GM21390 (cell line): ENCODE results near the gene ARAF.

Experiments used
- ATAC-seq: cut with Tn5 transposase; IDR thresholded peaks from one replicate; pipeline ENCODE4 v1.9.1; 2021; ENCODE audit not compliant: unreplicated experiment

The ARAF gene

DNA sequence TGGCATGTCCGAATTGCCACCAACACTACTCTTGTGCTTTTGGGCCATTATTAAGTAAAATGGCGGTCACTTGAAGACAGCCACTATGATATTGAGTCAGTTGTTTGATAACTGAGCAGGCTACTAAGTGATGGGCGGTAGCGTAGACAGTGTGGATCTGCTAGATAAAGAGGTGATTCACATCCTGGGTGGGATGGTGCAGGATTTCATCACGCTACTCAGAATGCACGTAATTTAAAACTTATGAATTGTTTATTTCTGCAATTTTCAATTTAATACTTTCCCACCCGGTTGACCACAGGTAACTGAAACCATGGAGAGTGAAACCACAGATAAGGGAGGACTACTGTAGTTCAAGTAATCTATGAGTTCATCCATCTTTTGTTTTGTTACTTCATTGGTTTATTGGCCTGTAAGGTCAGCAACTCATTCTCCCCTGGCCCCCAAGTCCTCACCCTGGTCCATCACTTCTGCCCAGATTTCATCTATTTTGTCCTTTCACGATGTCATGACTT is 2.9 kb downstream of the ARAF start:
- no peak for ATAC-seq

DNA sequence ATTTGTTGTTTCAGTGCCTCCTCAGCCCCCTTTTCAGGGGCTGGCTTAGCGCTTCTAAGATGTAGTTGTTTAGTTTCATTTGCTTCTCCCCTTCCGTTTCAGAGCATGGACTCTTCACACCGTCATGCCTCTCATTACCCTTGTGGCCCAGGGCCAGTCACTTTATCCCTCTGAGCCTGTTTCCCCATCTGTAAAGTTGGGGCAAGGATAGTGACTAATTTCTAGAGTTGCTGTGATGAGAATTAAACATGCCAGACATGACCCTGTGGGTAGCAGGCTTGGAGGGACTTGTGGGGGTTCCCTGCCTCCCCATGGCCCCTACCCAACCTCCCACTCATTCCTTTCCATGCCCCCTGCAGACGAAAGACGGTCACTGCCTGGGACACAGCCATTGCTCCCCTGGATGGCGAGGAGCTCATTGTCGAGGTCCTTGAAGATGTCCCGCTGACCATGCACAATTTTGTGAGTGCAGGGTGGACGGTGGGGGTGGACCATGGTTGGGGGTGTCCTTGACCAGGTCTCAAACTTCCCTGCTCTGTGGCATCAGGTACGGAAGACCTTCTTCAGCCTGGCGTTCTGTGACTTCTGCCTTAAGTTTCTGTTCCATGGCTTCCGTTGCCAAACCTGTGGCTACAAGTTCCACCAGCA is 3.6 kb downstream of the ARAF start:
- no peak for ATAC-seq

DNA sequence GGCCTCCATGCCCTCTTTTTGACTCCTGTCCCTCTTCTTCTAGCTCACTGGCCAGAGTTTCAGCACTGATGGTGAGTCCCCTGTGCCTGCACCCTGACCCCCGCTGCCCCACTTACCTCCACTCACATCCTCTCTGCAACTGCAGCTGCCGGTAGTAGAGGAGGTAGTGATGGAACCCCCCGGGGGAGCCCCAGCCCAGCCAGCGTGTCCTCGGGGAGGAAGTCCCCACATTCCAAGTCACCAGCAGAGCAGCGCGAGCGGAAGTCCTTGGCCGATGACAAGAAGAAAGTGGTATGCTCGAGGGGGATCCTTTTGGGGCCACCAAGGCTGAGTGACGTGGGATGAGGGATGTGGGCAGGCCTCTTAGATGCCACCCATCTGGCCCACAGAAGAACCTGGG is 5.8 kb downstream of the ARAF start:
- ATAC-seq, result no peak

DNA sequence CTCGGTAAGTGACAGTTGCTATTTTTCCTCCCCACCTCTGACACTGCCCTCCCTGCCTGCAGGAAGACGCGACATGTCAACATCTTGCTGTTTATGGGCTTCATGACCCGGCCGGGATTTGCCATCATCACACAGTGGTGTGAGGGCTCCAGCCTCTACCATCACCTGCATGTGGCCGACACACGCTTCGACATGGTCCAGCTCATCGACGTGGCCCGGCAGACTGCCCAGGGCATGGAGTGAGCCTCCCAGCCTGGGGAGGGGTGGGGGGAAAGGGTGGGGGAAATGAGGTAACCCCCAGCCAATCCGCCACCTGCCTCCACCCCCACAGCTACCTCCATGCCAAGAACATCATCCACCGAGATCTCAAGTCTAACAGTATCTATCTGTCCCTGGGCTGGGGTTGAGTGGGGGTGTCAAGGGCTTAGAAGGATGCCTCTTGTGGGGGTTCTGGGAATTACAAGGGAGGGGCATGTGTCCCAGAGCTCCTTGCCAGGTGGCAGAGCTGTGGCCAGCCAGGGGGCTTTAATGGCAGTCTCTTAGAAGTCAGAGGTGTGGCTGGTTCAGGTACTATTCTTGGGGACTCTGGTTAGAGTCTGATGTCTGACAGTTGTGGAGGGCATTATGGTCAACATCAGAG is 7.8 kb downstream of the ARAF start:
- ATAC-seq, result no peak

DNA sequence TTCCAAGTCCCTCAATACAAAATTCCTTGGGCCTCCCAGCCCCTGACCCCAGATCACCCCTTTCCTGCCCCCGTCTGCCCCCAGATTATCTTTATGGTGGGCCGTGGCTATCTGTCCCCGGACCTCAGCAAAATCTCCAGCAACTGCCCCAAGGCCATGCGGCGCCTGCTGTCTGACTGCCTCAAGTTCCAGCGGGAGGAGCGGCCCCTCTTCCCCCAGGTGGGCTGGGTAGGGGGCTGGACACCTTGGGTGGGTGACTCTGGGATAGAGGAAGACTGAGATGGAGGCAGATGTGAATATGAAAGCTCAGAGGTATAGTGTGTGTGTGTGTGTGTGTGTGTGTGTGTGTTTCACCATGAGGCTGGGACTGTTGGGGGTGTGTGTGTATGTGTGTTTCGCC is 9.8 kb downstream of the ARAF start:
- no peak for ATAC-seq

DNA sequence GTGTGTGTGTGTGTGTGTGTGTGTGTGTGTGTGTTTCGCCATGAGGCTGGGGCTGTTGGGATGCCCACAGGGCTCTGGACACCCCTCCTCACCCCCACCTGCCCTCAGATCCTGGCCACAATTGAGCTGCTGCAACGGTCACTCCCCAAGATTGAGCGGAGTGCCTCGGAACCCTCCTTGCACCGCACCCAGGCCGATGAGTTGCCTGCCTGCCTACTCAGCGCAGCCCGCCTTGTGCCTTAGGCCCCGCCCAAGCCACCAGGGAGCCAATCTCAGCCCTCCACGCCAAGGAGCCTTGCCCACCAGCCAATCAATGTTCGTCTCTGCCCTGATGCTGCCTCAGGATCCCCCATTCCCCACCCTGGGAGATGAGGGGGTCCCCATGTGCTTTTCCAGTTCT is 10.2 kb downstream of the ARAF start:
- ATAC-seq, result no peak

DNA sequence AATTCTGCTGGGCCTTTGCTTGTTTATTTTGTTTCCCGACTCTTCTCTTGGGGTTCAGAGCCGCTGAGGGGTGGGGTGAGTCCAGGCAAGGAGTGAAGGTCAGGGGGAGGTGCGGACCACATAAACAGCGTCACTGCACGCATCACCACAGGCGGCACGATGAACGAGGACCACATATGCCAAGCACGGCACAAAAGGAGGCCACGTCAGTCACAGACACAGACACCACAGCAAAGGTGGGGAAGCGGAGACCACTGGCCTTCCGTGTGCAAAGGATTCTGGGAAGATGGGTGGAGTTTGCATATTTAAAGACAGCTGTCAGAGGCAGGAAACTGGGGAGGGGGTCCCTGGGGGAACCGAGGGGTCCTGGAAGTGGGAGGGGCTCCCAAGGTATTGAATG is 10.9 kb downstream of the ARAF start:
- no peak for ATAC-seq

DNA sequence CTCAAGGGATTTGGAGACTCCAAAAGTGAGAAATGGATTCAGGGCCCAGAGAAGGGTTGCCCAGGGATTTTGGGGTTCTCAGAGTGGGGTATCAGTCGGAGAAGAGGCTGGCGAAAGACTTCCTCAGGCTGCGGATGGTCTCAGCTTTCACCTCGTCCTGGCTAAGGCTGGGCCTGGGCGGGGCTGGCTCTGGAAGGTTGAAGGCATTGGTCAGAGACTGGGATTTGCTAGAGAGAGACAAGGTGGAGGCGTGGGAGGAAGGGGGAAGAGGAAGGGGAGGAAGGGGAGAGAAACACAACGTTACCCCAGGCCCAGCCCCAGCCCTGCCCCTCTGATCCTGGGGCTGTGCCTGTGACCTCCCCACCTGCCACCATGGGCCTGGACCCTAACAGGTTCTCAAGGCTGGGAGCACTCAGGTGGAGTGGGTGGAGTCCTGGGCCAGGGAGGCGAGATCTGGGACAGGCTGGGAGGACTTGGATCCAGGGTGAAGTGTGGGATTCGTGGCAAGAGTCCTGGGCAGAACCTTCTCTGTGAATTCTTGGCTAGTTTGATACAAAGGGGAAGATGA is 11.9 kb downstream of the ARAF start:
- ATAC-seq, result no peak

DNA sequence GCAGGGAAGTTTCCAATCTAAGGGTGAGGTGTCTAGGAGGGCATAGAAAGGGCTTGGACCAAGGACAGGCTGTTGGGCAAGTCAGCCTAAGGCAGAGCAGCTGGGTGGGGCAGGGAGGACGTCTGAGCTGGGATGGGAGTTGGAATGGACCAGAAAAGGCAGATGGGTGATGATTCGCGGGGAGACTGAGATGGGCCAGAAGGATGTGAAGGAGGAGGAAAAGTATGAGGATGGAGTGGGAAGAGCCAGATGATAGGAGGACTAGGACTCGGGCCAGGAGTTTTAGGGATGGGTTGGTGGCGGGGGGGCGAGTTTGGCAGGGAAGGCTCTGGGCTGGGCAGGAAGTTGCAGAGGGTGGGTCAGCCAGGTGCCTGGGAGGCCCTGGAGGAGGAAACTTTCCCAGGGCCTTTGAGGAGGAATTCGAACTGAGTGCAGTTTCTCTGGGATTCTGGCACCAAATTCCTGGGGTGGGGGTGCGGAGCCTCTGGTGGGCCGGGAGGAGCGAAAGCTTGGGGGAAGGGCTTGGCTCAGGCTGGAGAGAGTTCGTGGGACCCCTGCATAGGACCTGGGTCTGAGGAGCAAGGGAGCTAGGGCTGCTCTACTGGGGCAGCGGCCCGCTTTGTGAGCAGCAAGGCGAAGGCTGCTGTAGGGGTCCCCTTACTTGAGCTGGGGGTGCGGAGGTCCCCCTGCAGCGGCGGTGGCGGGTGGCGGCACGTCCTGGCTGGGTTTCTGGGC is 12.5 kb downstream of the ARAF start:
- no peak for ATAC-seq

DNA sequence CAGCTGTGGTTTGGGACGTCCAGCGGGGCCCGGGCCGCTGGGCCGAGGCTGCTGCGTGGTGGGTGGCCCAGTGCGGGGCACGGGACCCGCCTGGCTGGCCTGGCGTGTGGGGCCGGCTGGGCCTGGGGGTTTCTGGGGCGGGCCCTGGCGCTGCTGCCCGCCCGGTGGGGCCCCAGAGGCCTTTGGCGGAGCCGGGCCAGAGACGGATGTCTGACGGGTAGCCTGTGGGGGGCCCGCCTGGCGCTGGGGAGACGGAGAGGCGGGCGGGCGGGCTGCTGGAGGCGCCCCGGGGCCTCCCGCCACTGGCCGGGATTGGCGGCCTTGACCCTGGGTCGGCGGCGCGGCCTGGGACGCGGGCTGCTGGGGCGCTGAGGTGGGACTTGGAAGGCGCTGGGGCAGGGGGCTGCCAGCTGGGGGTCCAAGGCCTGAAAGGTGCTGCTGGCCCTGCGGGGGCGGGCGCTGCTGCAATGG is 13.1 kb downstream of the ARAF start:
- no peak for ATAC-seq

DNA sequence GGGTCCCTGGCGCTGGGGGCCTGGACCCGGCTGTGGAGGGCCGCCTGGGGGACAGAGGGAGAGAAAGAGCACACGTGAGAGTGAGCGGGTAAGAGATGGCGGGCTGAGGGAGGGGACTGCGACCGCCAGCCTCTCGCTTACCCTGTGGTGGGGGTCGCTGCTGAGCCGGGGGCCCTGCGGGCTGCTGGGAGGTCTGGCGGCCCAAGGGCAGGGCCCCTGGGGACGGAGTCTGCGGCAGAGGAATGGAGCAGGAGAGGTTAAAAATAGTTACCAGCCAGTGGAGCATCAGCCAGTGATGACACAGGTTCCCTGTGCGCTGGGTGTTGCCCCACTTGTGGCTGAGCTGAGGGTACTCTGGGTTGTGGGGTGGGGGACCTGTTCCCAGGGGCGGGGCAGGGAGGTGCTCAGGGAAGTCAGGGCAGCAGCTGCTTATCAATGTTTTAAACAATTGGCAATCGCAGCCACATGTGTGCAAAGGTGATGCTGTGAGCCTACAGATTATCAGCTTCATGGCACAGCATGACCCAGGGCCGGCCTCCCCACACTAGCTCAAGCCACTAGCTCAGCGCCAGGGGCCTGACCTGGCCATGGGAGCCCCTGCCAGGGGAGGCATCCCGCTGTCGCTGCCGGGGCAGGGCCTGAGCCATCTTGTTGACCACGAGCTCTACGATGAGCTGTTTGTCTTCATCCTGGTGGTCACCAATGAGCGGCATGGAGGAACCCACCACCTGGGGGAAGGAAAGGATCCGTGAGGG is 13.7 kb downstream of the ARAF start:
- ATAC-seq, result no peak

DNA sequence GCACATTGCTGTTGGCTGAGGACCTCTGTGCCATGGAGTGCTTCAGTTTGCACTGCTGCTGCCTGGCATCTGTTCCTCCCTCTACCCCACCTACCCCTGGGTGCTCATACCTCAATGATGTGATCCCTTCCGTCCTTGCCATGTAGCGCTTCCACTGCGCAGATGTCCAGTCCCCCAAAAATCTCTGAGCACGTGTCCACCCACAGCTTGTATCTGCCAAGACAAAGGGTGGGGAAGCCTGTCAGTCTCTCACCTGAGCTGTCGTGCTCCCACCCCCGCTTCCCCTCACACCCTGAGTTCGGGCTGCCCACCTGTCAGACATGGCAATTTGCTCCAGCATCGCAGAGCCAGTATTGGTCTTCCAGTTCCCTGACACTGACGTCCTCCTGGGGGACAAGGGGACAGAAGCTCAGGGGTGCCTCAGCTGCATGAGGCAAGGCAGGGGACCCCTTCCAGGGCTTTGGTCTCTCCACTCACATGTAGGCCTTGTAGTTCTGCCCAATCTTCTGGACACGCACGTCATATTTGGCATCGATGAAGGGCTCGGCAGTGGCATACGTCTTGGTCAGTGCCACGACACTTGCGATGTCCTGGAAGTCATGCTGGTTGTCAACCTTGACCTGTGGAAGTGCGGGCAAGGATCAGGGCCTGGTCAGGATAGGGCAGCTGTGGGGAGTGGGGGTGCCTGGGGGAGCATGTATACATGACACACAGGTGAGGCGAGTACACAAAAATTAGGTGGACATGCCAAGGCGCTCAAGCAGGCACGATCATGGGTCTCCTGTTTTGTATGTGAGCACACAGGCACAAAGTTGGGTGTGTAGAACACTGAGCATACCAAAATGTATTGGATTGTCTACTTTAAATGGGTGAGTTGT is 15.3 kb downstream of the ARAF start:
- ATAC-seq, result no peak

DNA sequence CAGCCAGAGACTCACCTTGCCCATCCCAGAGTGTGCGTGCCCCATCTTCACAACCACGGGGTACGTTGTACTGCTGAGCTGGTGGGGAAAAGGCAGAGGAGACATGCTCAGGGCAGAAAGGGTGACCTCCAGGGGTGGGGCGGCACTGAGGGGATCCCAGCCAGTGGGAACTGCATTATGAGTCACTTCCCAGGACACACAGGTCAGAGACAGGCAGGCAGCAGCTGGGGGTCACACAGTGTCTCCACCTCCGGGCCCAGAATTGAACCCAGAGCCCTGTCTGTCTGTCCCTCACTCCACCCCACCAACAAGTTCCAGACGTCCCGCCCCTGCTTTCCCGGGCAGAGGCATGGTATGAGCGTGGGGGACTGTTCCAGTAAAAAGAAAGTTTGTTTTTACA is 16.4 kb downstream of the ARAF start:
- ATAC-seq, result no peak

DNA sequence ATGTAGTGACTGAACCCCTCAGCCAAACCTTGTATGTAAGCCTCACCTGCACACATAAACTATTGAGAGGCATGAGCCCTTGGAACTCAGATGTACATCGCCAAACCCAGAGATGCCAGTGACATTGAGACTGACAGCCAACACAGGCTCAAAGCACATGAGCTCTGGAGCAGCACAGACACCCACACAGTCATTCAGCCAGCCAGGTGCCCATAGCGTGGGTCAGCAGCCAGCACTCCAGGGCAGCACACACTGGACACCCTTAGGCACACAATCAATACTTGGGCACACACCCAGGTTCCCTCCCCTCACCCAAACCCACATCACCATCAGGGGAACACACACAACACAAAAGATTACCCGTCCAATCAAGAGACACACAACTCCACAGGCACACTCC is 16.9 kb downstream of the ARAF start:
- ATAC-seq, result no peak

DNA sequence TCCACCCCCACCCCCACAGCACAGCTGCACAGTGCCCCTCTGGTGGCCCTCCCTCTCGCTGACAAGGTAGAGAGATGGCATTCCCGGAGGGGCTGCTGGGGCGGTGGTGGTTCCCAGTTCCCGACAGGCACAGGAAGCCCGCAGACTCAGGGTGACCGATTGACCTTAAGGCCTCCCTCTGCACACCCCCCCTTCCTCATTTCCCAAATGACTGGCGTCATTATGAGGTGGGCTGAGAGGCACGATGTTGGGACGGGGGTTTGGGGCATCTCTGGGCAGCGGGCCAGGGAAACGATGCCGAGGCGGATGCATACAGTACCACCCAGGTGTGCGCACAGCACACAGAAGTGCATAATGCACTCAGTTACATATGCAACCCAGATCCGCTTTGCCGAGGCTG is 17.7 kb downstream of the ARAF start:
- no peak for ATAC-seq

DNA sequence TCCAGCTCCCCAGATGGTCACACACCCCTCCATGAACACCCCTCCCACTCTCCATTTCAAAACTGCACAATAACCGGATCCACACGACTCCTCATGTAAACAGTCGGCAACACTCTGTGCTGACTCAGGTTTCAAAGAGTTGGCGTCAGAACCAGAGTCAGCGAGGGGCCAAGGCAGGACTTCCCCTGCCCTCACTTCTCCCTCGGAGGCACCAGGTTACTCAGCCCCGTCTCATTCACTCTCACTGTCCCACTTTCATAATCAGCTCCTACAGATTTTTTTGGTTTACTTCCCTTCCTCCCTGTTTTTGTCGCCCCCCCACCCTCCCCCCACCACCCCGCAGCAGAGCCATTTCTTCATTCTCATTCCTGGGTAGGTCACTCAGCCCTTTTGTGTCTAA is 18.5 kb downstream of the ARAF start:
- no peak for ATAC-seq

DNA sequence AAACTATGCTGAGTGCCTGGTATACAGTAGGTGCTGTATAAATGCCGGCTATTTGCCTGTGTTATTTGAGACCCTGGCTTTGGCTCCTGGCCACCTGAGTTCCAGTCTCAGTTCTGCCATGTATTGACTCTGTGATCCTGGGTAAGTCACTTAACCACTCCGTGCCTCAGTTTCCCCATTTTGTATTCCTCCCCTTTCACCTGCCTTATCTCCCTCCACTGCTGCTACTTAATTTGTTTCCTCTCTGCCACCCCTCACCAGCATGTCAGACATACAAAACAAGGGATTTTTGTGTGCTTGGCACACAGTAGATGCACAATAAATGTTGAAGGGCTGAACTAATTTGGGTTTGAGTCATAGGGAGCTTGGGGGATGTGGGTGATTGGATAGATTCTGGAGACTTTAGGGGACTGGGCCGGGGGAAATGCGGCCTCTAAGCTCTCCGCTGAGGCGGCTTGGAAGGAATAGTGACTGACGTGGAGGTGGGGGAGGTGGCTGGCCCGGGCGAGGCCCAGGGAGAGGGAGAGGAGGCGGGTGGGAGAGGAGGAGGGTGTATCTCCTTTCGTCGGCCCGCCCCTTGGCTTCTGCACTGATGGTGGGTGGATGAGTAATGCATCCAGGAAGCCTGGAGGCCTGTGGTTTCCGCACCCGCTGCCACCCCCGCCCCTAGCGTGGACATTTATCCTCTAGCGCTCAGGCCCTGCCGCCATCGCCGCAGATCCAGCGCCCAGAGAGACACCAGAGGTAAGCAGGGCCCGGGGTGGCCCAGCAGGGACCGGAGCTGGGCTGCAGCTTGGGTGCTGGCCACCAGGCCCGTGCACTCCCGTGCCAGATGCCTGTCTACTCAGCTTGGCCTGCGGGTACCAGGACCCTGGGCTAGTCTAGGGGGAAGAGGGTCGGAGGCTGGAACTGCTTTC is 21.0 kb downstream of the ARAF start, which contains the start of gene TIMP1:
Gene TIMP1, plus strand, starts transcription at position 706 of the 917 bp plus-strand sequence. CDS start 980 bp downstream, outside the sequence.
- ATAC-seq, result peak; percentile 84

DNA sequence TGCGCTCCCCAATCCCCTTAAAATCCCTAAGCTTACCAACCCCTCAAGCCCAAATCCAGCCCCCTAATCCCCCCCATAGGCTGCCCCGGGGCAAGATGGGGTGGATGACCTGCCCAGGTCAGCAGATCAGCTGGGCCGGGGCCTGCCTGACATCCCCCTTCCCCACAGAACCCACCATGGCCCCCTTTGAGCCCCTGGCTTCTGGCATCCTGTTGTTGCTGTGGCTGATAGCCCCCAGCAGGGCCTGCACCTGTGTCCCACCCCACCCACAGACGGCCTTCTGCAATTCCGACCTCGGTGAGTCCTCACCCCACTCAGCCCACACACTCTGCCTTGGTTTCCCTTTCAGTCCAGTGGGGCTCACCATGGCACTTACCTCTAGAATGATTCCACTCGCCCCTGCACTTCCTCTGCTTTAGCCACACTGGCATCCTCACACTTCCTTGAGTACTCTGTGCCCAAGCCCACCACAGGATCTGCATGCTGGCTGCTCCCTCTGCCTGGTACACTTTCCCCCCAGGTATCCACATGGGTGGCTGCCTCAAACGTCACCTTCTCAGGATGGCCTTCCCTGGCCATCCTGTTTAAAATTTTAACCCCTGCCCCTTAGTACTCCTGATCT is 22.3 kb downstream of the ARAF start:
- ATAC-seq, result no peak
